Activated T-helper 17 cell treated with anti-CD3 and anti-CD28 coated beads, Interleukin-2, amount 50 U/mL, for 72 hours (primary cell): ENCODE measurements around the gene TUBB4B. TPM values are rescaled to one million over a fixed set of nuclear protein-coding genes. Genes with fewer than 3 reads are reported as not detected.

Experiments
- ATAC-seq: fragments of 150-1000 bp; cut with Tn5 transposase; replicated peaks from 2 replicates; pipeline ENCODE4 v1.10.0; 2021; ENCODE audit warnings: mild to moderate bottlenecking, moderate library complexity
- H3K27ac Mint-ChIP-seq: one replicate; pipeline ENCODE4 v1.8.0; 2022; ENCODE audit warnings: mixed read lengths
- H3K27me3 Mint-ChIP-seq: one replicate; pipeline ENCODE4 v1.8.0; 2022; ENCODE audit warnings: mixed read lengths
- H3K36me3 Mint-ChIP-seq: one replicate; pipeline ENCODE4 v1.8.0; 2022; ENCODE audit warnings: low read depth, mild to moderate bottlenecking, mixed read lengths
- H3K4me1 Mint-ChIP-seq: one replicate; pipeline ENCODE4 v1.8.0; 2022; ENCODE audit warnings: mixed read lengths
- H3K4me3 Mint-ChIP-seq: one replicate; pipeline ENCODE4 v1.8.0; 2022; ENCODE audit warnings: mild to moderate bottlenecking, mixed read lengths
- H3K9me3 Mint-ChIP-seq: one replicate; pipeline ENCODE4 v1.8.0; 2022; ENCODE audit warnings: mixed read lengths
- total RNA-seq, 2 donors: library from RNA; stranded (reverse); gene quantifications; one replicate each; pipeline ENCODE4 v1.2.3, GENCODE V29; 2022

TUBB4B gene
- total RNA-seq, 2 donors from 2014 or later, result 232 to 372 TPM

DNA sequence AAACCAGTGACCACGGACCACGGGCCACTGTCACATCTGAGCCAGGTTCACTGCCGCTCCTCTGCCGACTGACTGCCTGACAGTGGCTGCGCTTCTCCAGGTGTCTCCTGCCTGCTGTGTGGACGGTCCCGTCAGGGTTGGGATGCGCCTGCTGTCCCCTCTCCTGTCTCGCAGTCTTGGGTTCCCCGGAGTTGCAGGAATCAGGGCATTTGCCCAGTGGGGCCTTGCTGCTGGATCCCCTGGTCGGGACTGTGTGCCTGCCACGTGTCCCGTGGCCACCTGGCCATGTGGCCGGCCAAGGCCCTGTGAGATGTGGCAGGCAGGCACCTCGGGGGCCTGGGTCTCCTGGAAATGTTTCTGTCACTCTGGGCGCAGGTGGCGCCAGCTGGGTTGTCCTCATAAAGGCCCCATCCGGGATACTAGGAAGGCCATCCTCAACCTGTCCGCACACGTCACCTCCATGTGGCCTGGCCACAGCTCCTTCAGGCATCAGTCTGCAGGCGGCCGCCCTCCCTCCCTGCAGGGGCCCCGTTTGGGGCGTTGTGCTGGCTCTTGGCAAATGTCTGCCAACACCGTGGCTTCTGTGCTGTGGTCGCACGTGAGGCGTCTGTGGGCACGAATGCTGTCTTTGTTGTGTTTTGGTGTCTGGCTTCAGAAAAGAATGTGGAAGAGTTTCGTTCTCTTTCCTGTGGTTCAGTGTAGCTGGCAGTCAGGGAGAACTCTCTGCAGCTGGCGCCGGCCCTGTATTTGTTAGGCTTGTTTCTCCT is 30.0 kb downstream of the TUBB4B start:
- Mint-ChIP-seq H3K27me3 (no peaks in the 10 kb centered on the region), H3K4me1 (peaks cover 12% of the 10 kb centered on the region), H3K9me3 (no peaks in the 10 kb centered on the region), H3K36me3 (peaks cover 54% of the 10 kb centered on the region), H3K27ac (peak overlapping the region; percentile 25), H3K4me3 (no peak overlapping the region)
- no peak for ATAC-seq

DNA sequence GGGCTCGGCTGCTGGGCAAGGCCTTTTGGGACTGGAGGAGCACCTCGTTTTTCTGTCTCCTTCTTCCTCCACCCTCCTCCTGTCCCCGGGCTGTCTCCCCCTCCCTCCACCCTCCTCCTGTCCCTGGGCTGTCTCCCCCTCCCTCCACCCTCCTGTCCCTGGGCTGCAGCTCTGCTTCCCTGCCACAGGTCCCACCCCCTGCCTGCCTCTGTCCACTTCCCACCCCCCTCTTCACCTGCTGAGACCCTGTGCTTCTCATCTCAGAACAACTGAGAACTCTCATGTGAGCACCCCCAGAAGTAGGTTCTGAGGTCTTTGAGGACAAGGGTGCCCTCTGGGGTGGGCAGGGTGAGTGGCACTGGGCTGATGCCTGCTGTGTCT is 30.6 kb downstream of the TUBB4B start:
- peak overlapping the region; percentile 25 for H3K27ac Mint-ChIP-seq
- no peaks in the 10 kb centered on the region for H3K9me3 Mint-ChIP-seq
- H3K27me3 Mint-ChIP-seq, result no peaks in the 10 kb centered on the region
- peaks cover 53% of the 10 kb centered on the region for H3K36me3 Mint-ChIP-seq
- peaks cover 12% of the 10 kb centered on the region for H3K4me1 Mint-ChIP-seq
- H3K4me3 Mint-ChIP-seq, result no peak overlapping the region
- no peak for ATAC-seq

DNA sequence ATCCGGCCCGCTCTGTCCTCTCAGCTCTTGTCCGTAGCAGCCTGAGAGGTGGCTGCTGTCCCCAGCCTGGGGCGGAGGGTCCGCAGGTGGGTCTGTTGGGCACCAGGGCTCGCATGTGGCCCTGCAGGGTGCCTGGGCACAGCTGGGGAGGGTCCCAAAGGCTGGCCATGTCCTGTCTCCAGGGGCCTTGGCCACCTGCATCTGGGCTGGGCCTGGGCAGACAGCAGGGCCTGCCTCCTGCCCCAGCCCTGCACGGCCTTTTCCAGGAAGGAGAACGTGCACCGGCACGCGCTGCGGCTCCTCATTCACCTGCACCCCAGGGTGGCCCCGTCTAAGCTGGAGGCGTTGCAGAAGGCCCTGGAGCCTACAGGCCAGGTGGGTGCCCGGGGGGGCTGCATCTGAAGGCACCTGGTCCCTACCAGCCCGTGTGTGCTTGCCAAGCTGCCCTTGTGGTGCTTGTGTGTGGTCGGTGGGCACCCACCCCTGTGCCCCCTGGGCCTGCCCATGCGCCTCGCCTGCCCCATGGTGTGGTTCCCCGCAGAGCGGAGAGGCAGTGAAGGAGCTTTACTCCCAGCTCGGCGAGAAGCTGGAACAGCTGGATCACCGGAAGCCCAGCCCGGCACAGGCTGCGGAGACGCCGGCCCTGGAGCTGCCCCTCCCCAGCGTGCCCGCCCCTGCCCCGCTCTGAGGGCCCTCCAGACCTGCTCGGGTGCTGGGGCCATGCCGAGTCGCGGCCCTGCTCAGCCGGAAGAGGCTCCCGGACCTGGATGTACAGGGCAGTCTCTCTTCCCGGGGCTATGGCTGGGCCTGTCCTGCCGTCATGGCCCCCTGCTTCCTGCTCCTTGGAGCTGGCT is 31.4 kb downstream of the TUBB4B start:
- ATAC-seq, result no peak
- H3K36me3 Mint-ChIP-seq, result peaks cover 45% of the 10 kb centered on the region
- peaks cover 12% of the 10 kb centered on the region for H3K4me1 Mint-ChIP-seq
- no peaks in the 10 kb centered on the region for H3K27me3 Mint-ChIP-seq
- no peak overlapping the region for H3K4me3 Mint-ChIP-seq
- H3K27ac Mint-ChIP-seq, result no peak overlapping the region
- H3K9me3 Mint-ChIP-seq, result no peaks in the 10 kb centered on the region

DNA sequence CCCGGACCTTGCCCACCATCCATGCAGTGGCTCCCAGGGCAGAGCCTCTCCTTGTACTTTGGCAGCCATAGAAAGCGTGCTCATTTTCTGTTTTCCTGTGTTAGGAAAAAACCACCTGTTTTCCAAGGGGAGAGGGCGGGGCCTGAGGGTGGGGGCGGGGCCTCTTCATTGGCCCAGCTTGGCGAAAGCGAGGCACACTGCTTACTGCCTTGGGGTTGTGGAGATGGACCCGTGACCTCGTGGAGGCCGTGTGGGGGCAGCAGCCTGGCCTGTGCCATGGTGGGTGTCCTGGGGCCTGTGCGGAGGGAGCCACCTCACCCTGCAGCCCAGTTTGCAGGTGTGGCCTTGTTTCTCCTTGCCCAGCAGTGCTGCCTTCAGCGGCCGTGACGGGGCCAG is 32.0 kb downstream of the TUBB4B start:
- Mint-ChIP-seq H3K4me1 (peaks cover 12% of the 10 kb centered on the region), H3K4me3 (no peak overlapping the region), H3K27ac (no peak overlapping the region), H3K9me3 (no peaks in the 10 kb centered on the region), H3K27me3 (no peaks in the 10 kb centered on the region), H3K36me3 (peaks cover 39% of the 10 kb centered on the region)
- no peak for ATAC-seq

DNA sequence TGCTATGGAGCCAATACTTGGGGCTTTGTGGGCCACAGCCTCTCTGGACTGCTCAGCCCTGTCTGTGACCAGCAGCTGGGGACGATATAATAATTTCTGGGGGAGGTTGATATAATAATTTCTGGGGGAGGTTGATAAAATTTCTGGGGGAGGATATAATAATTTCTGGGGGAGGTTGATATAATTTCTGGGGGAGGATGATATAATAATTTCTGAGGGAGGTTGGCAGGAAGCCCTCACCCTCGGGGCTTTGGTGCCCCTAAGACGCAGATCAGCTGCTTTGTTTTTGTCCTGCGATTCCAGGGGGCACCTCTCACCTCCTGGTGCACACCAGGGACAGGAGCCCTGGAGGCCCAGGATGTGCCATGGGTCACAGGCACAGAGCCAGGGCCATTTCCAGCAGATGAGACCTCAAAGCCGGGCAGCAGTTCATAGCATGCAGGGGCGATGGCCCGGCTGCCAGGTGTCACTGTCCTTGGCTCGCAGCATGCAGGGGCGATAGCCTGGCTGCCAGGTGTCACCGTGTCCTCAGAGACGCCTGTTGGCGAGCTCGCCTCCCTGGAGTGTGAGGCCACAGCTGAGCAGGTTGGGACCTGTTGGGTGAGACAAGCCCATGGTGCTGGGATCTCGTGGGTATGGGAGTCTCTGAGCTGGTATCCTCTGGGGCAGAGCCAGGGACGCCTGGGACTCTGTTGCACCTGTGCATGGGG is 32.7 kb downstream of the TUBB4B start:
- no peak overlapping the region for H3K27ac Mint-ChIP-seq
- no peak for ATAC-seq
- peaks cover 32% of the 10 kb centered on the region for H3K36me3 Mint-ChIP-seq
- H3K4me1 Mint-ChIP-seq, result peaks cover 8% of the 10 kb centered on the region
- H3K9me3 Mint-ChIP-seq, result no peaks in the 10 kb centered on the region
- H3K27me3 Mint-ChIP-seq, result no peaks in the 10 kb centered on the region
- H3K4me3 Mint-ChIP-seq, result no peak overlapping the region

DNA sequence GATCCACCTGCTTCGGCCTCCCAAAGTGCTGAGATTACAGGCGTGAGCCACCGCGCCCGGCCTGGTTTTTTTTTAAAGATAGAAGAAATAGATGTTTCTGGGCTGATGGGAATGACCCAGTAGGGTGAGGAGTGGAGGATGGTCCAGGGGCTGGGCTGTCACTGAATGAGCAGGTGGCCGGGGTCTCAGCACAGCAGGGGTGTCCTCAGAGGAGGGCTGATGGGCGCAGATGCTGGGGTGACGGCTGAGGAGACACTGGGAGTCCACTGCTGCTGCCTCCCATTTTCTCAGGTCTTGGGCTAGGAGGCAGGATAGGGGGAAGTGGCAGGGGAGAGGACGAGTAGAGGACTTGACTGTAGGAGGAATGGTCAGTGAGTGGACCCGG is 34.1 kb downstream of the TUBB4B start:
- Mint-ChIP-seq H3K27me3 (no peaks in the 10 kb centered on the region), H3K9me3 (no peaks in the 10 kb centered on the region), H3K4me3 (no peak overlapping the region), H3K27ac (peak overlapping the region; percentile 5), H3K36me3 (peaks cover 18% of the 10 kb centered on the region), H3K4me1 (peaks cover 7% of the 10 kb centered on the region)
- no peak for ATAC-seq

DNA sequence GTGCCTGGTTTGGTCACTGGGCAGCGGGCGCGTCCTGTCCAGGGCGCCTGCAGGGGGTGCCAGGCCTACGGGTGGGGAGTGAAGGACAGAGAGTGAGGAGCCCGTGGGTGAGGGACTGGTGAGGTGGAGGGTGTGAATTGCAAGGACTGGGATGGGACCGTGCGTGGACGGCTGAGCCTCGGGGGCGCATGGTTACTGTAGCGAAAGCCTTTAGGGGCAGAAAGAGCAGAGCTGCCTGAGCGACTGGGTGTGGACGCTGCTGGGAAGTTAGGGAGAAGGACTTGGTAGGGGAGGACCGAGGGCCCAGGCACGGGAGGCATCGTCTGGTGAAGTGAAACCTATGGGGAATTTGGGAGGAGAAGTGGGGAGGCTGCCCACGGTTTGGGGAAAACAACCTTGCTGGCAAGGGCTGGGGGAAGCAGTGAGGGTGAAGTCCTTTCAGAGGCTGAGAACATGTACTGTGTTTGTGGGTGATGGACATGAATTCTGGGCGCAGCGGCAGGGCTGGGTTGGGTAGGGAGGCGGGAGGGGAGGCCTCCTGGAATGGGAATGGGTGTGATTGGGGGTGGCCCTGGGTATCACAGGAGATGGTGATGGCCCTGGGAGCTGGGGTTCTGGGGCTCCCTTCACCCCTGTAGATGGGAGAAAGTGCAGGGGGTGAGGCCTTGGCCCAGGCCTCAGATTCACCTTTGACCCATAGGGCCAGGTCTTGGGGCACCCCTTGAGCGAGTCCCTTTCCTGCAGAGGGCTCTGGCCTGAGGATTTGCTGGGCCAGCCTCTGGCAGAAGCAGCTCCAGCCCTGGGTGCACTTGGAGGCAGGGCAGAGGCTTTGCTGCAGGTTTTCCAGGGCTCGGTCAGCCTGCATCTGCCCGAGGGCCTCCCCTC is 34.7 kb downstream of the TUBB4B start:
- Mint-ChIP-seq H3K27ac (peak overlapping the region; percentile 5), H3K27me3 (no peaks in the 10 kb centered on the region), H3K4me1 (peaks cover 7% of the 10 kb centered on the region), H3K4me3 (no peak overlapping the region), H3K36me3 (peaks cover 18% of the 10 kb centered on the region), H3K9me3 (no peaks in the 10 kb centered on the region)
- ATAC-seq, result no peak

DNA sequence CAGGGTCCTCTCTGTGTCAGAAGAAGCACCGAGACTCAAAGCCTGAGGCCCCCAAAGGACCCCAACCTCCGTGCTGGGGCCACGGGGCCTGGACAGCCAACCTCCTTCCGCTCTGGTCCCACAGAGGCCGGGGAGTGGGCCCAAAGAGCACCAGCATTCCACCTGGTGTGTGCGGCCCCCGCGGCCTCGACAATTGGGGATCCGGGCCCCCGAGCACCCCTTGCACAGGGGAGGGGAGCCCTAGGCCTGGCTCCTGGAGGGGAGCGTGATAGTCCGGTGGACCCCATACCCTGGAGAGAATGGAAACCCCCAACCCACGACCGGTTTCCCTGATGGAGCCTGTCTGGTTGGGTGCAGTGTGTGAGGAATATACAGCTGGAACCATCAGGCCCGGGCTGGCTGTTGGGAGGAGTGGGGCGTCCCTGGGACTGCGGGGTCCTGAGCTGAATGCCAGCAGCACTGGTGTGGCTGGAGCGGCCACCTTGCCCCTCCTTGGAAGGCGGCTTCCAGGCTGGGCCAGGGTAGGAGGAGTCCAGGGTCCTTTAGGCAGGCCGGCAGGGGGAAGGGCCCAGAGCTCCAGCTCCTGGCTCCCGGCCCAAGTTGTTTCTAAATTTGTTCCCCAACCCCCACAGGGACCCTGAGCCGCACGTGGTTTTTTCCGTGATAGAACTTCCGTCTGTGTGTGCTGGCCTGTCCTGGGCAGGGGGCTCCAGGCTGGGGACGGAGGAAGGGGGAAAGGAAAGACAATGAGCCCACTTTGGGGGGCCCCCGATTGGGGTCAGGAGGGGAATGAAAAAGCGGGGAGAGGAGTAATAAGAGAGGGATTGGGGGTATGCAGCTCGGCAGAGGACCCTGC is 35.6 kb downstream of the TUBB4B start:
- Mint-ChIP-seq H3K27ac (peak overlapping the region; percentile 73), H3K4me1 (peaks cover 7% of the 10 kb centered on the region), H3K9me3 (no peaks in the 10 kb centered on the region), H3K27me3 (no peaks in the 10 kb centered on the region), H3K4me3 (peak overlapping the region; percentile 71), H3K36me3 (peaks cover 10% of the 10 kb centered on the region)
- no peak for ATAC-seq

DNA sequence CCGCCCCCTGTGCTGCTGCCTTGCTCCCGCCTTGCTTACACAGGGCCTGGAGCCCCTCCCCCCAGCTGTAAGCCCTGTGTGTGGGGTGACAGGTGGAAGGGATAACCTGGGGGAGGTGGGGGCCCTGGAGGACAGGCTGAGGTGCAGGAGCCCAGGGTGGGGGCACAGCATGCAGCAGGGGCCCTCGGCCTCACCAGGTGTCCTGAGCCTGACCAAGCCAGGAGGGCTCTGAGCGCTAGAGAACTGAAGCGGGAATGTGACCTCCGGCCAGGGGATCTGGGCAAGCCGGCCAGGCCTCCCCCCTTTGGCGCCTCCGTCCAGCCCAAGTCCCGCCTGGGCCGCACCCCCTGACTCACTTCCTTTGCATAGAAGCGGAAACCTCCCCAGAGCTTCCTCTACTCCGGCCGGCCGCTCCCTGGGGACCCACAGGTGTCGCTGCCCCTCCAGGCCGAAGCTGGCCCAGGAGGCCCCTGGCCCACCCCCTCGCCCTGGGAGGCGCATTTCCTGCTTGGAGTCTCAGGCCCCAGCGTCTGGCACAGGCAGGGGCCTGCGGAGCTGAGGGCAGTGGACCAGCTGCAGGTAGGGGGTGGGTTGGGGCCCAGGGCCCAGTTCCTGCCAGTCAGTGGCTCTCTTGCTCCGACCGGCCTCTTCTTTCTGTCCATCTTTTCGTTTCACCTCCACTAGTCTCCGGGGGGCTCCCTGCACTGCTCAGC is 36.4 kb downstream of the TUBB4B start, which contains the start of gene TOR4A:
Gene TOR4A, plus strand, starts transcription at position 398 of the 713 bp plus-strand sequence. CDS start 964 bp downstream, outside the sequence.
- Mint-ChIP-seq H3K4me3 (peak within 1 kb of the TSS; percentile 71), H3K27me3 (no peaks in the 10 kb centered on the region), H3K36me3 (peaks cover 9% of the 10 kb centered on the region), H3K9me3 (no peaks in the 10 kb centered on the region), H3K27ac (peak within 1 kb of the TSS; percentile 73), H3K4me1 (peaks cover 7% of the 10 kb centered on the region)
- peak; percentile 88 for ATAC-seq

DNA sequence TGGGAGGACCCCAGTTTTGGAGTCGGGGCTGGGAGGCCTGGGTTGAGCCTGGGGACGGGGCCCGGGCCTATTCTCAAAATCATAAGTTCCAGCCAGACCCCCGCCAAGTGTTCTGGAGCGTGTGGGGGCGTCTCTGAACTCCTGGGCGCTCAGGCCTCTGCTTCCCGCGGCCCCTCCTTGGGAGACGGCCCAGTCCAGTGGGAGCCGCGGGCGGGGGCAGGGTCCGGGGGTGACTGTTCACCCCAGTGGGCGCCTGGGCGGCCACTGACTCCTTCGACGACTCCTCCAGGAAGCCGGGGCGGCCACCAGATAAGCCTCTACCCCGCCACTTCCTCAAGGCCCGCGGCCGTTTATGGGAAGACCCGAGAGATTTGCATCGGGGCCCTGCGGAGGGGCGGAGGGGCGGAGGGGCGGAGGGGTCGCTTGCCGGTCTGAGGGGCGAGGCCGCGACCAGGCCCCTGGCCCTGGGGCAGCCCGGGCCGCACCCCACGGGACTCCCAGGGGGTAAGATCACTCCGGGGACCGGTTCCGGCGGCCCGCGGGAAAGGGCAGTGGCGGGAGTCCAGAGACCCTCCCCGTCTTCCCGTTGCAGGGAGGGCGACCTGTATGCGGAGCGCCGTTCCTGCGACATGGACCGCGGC is 37.1 kb downstream of the TUBB4B start:
- no peaks in the 10 kb centered on the region for H3K9me3 Mint-ChIP-seq
- peak; percentile 7 for ATAC-seq
- H3K4me3 Mint-ChIP-seq, result peak overlapping the region; percentile 71
- peaks cover 7% of the 10 kb centered on the region for H3K36me3 Mint-ChIP-seq
- H3K27me3 Mint-ChIP-seq, result no peaks in the 10 kb centered on the region
- H3K4me1 Mint-ChIP-seq, result peaks cover 7% of the 10 kb centered on the region
- peak overlapping the region; percentile 73 for H3K27ac Mint-ChIP-seq

DNA sequence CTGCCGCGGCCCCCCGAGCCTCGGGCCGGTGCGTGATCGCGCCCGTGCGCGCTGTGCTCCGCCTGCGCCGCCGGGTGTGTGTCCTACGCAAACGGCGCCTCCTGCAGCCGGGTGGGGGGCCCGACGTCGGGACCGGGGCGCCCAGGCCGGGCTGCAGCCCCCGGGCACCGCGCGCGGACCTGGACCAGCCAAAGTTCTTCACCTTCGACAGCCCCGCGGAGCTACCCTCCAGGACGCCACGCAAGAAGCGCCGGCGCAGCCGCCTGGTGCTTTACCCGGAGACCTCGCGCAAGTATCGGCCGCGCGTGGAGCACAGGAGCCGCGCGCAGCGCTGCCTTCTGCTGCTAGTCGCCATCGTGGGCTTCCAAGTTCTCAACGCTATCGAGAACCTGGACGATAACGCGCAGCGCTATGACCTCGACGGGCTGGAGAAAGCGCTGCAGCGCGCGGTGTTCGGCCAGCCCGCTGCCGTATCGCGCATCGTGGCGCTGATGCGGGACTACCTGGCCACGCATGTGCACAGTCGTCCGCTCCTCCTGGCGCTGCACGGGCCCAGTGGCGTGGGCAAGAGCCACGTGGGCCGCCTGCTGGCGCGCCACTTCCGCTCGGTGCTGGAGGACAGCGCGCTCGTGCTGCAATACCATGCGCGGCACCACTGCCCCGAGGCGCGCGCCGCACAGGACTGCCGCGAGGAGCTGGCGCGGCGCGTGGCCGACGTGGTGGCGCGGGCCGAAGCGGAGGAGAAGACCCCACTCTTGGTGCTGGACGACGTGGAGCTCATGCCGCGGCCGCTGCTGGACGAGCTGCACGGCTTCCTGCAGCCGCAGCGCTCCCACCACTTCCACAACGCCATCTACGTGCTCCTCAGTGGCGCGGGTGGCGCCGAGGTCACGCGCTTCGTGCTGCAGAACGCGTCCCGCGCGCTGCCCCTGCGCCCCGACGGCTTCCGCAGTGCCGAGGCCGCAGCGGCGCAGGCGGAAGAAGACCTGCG is 37.9 kb downstream of the TUBB4B start:
- no peak for ATAC-seq
- Mint-ChIP-seq H3K36me3 (no peaks in the 10 kb centered on the region), H3K4me1 (peaks cover 7% of the 10 kb centered on the region), H3K27me3 (no peaks in the 10 kb centered on the region), H3K27ac (no peak overlapping the region), H3K4me3 (no peak overlapping the region), H3K9me3 (no peaks in the 10 kb centered on the region)
